ENCODE data around the gene SH3GL3. TPM values are rescaled to one million over a fixed set of nuclear protein-coding genes. Genes with fewer than 3 reads are reported as not detected.

SH3GL3 gene
- total RNA-seq (2022; extraction: Qiagen RNA extraction): 0.40 to 0.59 TPM (median 0.56 TPM) in 5 replicates

GRCh38 chr15:83446904-83447709 is at the start of gene SH3GL3:
SH3GL3 (plus strand) TSS chr15:83447341; CDS start chr15:83447534, 193 bp downstream.

GRCh38 chr15:83653639-83654378 is 206.7 kb downstream of the SH3GL3 start, which contains the start of gene ADAMTSL3:
ADAMTSL3 (plus strand) TSS chr15:83654123; CDS start chr15:83655762, 1,639 bp downstream.

Other genes starting within 250 kb of the SH3GL3 start
- gene HDGFL3, start 239.5 kb upstream of the SH3GL3 start, total RNA-seq (2022; extraction: Qiagen RNA extraction): 59.5 to 72.8 TPM (median 67.3 TPM) in 5 replicates
- 0.72 to 0.98 TPM (median 0.92 TPM) in 5 replicates for gene BNC1, start 162.7 kb upstream of the SH3GL3 start, total RNA-seq (2022; extraction: Qiagen RNA extraction)
- 0.24 to 0.56 TPM (median 0.42 TPM) in 5 replicates for gene ADAMTSL3, start 206.8 kb downstream of the SH3GL3 start, total RNA-seq (2022; extraction: Qiagen RNA extraction)

All from A549 treated with dexamethasone at 1 μM for 4 hours (cell line).